OCI-M1 (cell line): ENCODE results near the gene ETV6.
A peak's percentile ranks its signal among the peaks of the same experiment; 100 is the strongest.

Experiments used
- DNase-seq: peaks from one replicate; lab custom pipeline; 2025; lab: John Stamatoyannopoulos, UW

ETV6 gene

DNA sequence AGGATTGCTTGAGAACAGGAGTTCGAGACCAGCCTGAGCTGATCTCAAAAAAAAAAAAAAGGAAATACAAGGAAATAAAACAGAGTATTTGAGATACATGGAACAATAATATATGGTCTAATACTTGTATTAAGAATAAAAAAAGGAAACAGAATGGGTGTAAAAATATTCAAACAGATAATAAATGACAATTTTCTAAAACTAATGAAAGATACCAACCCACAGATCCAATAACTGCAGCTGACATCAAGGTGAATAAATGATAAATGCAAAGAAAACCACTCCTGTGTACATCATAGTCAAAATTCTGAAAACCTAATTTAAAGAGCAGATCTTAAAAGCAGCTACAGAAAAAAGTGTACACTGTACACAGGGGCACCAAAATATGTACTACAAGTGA is 4.1 kb upstream of the ETV6 start:
- no peak for DNase-seq

DNA sequence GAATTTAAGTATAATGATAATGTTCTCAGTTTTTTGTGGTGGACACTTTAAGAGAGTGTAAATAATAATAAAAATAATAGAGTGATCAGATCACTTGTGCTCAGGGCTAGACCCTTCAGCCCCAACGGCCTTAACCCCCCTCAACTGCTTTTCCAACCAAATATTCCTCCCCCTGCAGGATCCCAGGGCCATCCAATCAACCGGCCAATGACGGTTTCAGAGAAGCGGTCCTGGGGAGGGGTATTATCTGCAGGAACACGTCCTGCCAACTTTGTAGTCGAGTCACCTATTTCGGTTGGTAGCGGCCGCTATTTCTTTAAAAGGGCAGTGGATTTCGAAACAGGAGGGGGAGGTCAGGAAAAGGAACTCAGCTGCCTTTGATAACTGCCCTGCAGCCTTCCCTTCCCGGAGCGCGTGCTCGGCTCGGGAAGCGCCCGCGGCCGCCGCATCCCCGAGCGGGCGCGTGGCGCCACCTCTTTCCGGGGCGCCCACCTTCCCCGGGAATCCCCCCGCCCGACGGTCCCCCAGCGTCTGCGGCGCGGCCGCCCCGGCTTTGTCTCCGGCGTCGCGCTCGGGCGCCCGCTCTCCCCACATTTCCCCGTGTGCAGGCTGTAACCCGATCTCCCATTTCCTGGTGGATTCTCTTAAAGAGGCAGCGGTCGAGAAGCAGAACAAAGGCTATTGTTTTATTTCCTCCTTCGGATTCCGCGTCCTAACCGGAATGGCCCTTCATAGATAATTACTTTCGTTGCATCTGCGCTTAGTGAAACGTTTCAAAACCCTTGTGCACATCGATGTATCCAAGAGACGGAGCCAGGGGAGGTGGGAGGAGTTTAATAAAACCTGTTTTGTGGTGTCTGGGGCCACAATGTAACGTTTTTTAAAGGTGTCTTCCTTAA is 711 bp upstream of the ETV6 start:
- peak; percentile 93 for DNase-seq

DNA sequence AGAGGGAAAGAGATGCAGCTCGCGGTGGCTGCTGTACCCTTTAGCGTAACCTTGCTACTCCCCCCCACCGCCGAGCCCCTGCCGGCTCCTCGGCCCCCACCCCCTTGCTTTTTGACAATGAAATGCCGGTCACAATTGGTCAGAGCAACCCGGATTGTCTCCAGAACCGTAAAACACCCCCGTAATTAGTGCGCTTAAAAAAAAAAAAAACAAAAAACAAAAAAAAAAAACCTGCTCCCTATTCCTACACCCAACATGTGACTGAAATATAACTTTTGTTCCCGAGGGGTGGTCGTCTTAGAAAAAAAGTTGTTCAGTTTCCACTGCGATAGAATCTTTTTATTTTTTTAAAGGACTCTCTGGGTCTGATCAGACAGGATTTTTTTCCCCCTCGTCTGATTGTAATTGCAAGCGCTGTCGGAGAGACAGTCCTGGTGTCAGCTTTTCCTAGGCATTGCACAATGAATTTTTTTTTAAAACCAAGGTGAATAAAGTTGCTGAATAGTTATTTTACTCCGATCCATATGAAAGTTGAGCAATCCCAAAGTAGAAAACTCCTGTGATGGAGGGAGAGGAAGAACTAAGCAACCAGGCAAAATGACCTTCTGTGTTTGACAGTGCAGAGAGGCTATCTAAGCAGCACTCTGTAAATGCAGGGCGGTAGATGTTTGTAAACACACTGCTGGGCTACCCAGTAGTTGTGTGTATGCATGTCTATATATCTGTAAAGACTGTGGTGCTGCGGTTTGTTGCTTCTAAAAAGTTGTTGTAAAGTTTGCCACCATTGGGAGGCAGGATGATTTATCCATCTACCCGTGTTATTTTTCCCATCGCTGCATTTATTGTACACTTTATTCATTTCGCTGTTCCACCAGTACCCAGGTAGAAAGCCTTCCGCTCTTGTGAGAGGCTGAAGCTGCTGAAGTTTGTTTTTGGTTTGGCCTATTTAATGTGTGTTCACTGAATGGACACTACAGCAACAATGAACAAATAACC is 1.1 kb downstream of the ETV6 start:
- DNase-seq = peak; percentile 85

DNA sequence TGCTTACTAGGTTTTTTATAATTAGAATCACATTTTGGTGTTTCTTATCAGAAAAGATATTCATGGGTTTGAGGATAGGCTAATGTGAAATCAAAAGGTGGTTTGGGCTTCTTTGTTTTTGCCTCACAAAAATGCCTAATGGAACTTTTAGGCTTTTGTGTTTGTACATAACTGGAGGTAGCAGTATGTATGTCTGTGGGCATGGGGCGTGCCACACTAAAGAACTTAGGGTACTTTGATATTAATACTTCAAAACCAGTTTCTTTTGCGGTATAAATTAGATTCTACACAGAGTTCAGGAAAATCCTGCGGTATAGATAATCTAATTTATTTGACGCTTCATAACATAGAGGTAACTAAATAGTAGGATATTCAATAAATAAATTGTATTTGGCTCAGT is 1.9 kb downstream of the ETV6 start:
- no peak for DNase-seq

DNA sequence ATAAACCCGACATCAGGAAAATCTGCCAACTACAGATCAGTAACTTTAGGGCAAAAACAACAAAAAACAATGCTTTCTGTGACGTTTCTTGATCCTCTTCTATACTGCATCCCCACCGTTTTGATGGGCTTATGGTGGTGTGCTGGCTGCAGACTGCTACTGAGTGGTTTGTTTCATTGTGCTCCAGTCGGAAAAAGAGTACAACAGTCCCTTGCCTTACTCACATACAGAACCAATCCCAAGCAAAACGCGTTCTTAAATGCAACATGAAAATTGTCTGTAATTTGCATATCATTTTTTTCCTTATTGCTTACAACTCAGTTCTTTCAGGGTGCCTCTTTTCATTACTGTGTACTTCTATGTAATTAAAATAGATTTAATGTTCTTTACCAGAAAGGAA is 2.3 kb downstream of the ETV6 start:
- peak; percentile 61 for DNase-seq

DNA sequence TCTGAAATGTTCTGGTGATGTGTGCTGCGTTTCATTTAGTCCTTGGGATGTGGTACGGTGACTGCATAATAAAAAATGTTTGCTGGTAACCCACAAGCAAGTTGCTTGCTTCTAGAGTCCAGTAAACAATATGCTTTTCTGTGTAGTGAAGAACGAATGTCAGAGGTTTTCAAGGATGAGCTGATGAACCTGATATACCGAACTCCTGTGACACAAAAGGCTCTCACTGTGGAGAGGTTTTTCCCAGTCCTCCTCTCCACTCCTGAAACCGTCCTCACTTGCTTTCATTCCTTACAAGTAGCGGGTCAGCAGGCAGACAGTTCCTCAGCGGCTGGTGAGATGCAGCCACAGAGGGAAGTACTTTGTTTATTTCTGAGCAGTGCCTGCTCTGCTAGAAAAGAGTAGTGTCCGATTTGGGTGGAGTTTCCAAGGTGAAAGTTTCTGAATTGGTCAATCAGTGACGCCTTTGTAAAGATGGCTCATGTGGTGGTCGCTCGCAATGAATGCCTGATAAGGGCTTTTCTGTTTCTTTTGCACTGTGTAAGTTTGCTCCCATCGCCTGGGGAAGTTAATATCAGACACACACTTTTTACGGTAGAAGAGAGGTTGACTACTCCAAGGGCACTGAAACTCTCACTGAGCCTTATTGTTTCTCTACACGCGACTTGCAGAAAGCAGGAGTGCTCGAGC is 3.0 kb downstream of the ETV6 start:
- DNase-seq = peak; percentile 84

DNA sequence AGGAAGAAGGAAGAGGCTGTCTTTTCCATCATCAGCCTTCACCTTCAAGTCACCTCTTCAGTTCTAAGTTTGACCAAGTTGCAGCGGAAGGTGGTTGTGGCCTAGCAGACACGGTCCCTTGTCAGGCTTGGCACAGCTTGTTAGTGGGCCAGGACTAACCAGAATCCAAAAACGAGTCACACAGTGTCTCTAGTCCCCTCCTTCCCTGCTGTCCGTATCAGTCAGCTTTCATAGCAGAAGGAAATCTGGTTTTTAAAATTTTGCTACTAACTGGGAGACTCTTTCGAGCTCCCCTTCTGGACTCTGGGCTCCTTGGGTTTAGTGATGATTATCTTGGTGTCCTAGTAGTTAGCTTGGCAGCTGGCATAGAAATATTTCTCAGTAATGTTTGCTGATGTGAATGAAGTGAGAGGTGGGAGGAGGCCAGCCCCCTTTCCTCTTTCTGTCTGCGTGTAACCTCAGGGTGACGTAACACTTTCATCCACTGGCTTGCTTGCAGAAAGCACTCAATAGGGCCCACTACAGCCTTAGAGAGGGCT is 3.8 kb downstream of the ETV6 start:
- DNase-seq = peak; percentile 73

DNA sequence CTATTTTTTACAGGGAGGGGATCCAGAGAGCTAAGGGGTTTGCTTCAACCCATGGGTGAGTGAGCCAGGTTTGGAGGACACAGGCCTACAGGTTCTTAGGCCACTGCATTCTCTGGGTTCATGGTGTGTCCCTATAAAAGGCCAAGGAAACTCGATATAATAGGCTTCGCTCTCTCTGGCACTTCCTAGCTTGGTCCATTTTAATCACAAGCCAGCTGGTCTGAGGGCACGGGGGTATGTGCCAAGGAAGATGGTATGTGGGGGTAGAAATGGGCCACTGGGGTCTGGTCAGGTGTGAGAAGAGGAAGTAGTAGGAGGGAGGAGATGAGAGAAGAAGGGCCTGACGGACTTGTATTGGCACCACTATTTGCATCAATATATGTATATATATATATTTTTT is 4.9 kb downstream of the ETV6 start:
- DNase-seq = no peak

DNA sequence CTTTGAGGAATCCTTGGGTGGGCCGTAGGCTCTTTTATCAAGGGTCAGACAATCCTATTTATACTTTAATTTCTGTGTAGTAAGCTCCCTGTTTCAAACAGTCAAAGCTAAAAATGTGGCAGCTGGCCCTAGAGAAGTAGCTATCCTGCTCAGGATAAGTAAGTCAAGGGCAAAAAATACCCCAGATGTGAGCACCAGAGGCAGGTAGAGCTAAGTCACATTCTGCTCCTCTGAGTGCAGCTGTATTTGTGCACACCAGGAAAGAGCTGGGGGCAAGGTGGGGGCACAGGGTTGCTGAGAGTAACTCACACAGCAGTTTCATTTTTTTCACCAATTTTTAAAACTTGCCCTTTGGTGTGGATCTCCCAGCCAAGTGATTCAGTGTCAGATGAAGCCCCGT is 5.3 kb downstream of the ETV6 start:
- no peak for DNase-seq

DNA sequence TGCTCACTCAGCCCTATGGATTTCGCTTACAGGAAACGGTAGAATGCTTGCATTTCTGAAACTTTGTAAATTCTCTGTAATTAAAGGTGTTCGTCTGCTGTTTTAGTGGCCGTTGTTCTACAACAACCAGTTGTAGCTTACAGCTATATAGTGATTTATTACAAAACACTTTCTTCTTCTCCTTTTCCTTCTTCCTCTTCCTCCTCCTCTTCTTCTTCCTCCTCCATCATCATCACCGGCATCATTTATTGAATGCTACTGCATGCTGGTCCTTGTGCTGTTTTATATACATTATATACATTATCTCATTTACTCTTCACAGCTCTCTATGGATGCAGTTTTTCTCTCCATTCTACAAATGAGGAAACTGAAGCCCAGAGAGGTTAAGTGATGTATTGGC is 6.4 kb downstream of the ETV6 start:
- no peak for DNase-seq

DNA sequence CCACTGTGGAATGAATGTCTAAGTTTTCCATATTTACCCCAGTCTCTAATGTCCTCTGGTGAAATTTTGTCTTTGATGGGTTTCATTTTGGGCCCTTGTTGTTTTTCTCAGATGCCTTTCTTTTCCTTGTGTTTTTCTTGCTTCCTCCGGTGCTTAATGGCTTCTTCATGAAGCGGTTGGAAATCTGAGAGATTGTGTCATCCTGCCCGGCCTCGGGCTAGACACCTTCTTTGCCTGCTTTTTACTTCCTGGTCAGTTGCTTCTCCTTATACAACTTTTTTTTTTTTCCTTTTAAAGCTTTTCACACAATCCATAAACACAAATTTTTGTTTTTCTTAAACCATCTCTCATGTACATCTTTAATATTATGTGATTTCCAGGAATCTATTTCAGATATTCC is 7.1 kb downstream of the ETV6 start:
- DNase-seq = no peak

DNA sequence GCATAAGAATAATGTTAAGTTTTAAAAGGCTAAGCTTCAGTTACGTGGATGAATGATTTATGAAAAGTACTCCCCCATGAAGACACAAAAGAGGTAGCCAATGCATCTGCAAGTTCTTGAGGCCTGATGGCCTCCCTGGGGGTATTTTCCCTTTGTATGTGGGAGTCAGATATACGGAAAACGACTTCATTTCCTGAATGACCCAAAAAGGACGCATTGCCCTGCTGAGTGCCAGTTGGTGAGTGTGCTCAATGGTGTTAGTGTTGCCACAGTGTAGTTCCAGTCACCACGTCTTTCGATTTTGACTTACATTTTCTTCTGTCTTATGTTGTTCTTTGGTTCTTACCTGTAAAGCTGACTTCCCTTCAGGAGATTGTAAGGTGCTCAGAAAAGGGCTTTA is 8.0 kb downstream of the ETV6 start:
- DNase-seq = no peak

DNA sequence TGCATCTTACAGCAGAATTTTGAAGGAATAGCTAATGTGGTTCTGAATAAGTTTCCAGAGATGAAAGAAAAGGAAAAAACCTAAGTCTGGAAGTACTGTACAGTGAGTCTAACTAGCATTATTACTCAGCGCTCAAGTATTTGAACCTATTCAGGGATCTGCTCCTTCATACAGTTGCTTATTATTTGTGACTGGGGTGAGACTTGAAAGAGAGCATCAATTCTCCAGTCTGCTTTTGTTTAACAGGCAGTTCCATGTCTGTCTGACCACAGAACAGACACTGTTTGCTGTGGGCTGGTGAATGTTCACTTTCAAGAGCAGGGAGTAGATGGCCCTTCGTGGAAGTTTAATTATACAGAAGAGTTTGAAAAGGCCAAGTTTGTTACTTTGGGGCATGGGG is 9.3 kb downstream of the ETV6 start:
- no peak for DNase-seq

DNA sequence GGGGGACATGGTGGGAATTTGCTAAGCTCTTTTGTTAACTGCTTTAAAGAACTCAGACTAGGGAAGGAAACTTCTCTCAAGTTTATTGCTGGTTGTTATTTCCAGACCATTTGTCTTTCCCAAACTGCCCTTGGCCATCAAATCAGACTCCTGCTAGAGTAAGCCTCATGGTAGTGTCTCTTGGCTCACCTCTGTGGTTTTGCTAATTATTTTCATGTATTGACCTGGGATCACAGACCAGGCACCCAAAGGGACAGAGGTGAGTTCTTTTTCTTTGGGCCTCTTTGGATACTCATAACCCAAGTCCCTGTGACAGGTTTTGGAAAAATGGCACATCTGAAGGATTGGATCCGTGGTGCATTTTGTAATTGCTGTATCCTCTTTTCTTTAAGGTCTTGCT is 11.2 kb downstream of the ETV6 start:
- DNase-seq = no peak

DNA sequence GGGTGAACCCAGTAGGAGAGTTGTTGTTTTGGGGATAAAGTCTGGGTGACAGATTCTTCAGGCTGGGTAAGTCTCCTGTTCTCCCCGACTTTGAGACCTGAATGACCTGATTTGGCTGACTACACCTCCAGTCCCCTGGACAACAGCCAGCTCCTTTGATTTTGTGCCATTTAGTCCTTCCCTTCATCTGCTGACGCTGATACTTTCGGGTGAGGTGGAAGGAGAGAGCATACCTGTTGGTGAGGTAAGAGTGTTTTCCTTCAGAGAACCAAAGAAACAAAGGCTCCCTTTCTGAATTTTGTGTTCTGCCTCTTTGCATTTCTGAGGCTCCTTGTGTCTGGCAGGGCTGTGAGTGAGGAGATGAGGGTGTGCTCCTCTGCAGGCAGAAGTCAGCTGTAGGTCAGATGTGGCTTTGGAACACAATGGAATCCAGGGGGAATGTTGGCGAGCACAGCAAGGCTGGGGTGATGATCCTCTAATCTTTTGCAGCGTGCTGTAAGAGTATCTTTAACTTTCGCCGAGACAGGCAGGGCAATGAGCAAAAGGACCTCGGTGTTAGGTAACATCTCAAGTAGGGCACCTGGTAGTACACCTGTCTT is 12.1 kb downstream of the ETV6 start:
- no peak for DNase-seq

DNA sequence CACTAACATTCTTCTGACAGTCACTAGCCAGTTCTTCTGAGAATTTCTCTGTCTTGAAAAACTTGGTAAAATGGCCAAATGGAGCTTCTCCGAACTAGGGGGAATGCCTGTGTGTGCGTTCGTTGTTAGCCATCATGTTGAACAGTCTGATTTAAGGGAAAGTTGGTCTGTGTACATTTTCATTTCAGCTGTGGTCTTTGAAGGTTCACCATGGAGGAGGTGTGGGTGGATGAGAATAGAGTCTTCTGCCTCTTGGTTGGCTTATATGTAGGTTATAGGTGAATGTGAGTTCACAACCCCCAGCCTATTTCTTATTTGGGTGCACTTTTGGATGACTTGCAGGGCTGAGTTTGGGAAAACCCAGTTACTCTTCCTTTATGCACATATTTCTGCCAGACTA is 12.9 kb downstream of the ETV6 start:
- DNase-seq = no peak

DNA sequence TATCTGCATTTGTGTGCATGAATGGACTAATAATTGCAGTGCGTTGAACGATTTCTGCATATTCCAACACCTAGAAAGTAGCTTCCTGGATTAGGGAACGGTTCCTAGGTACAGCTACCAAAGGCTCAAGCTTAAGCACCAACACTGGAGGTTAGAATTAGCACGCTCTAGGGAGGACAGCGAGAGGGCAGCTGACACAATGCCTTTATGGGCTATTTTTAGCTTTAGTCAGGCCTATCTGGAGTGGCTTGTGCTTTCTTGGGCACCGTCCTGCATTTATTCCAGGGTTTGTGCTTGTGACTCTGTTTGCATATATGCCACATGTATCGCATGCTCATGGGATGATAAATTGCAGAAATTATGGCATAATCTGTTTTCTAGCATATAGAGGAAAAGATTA is 13.7 kb downstream of the ETV6 start:
- no peak for DNase-seq

DNA sequence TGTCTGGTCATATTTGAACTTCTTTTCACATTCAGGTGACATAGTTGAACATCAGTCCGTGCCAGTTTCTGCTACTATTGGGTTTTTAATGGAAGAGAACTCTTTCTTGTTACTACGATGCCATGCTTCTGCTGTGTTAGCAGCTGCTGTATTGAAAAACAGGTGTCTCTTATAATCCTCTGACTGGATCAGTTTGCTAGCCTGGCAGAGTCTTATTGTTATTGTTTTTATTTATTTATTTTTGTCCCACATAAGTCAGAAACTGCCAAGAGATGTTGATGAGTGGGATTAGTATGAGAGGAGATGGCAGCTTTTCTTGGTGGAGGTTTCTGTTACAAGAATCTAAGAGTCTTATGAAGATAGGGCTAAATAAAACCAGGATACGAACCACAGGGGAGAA is 14.6 kb downstream of the ETV6 start:
- DNase-seq = no peak

DNA sequence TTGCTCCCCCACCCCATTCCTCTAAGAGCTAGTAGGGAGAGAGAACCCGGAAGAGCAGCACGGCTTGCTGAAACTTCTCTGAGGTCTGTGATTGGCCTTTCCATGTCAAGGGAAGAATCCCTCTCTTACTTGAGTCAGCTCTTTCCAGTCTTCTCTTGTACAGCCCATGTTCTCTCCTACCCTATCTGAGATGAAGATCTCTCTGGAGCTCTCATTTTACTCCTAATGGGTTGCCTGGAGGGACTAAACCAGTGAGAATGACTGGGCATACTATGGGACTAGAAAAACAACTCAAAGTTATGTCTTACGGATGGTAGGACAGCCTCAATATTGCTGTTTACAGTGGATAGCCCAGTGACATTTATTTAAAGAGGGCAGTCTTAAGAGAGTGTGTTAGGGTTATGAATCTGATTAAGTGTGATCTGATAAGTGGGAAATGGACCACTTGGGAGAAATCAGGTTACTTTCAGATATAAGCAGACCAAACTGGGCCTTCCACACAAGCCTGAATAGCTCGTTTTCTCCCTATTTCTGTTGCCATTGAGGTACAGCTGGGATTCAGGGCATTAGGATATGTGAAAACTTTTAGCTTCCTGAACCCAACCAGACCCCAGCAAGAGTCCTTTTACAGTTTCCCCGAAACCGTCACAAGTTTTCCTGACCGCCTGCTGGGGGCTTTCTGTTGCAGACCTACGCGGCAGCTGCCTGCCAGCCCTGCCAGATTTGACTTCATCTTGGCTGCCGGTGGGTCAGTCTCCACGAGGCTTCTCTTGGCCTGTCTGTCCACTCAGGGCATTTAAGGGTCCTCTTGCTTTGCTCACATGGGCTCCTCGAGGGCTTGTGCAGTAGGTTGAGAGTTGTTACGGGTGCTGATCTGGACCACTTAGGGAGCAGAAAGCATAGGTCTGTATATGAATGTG is 16.9 kb downstream of the ETV6 start:
- DNase-seq = no peak

DNA sequence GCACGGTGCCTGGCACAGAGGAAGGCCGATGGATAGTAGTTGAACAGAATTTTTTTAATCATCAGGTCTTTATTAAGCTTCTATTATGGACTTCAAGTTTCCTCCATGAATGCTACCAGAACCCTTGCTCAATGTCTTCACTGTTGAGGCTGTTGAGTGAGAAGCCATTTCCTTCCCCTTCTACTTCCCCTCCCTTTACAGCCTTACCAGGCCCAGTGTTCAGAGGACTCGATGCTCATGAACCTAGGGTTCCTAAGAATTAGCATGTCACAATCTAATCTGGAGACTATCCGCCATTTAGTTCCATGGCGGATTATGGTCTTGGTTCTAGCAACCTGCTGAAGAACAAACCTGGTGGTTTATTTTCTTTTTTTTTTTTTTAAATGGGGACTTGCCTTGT is 17.7 kb downstream of the ETV6 start:
- DNase-seq = no peak

DNA sequence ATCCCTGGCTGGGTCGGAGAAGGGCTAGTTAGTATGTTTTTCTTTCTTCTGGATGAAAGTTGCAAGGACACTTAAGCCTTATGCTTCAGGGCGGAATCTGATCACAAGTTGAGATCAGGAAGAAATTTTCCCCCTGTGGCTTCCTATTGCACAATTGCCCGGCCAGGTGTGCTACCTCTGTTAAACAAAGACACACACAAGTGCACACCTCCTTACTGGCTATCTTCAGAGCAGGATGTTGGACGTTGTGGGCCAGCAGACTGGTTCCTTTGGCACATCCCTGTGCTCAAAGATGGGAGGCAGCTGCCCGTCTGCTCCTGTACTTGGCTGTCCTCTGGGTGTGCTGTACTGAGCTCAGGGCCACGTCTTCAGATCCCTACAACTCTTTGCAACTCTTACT is 19.1 kb downstream of the ETV6 start:
- no peak for DNase-seq
